Ovary (tissue), 9 donors: Measurements from ENCODE around the gene ADCY5. TPM values are rescaled to one million over a fixed set of nuclear protein-coding genes. Genes with fewer than 3 reads are reported as not detected.

Experiments used
- DNase-seq, 5 donors: peaks; one replicate each; pipeline ENCODE4 v3.0.0-alpha.2; 2019 to 2020
- H3K27ac ChIP-seq, 2 donors: fragments of 200-600 bp; one replicate each; pipeline versions ENCODE4 v1.5.1 to v1.8.0; 2019 to 2022
- H3K27me3 ChIP-seq: fragments of 200-600 bp; one replicate; pipeline ENCODE4 v1.8.0; 2022
- H3K36me3 ChIP-seq: fragments of 200-600 bp; sonication (generic); one replicate; pipeline ENCODE4 v1.5.1; 2019
- H3K4me1 ChIP-seq: one replicate; pipeline ENCODE4 v1.8.1; 2013; ENCODE audit warnings: mild to moderate bottlenecking, moderate library complexity; ENCODE audit not compliant: insufficient read depth
- H3K4me3 ChIP-seq: fragments of 200-600 bp; sonication (generic); one replicate; pipeline ENCODE4 v1.5.1; 2017
- H3K9me3 ChIP-seq, 2 donors: fragments of 200-600 bp in 1 of 2; sonication (generic) in 1 of 2; one replicate each; pipeline versions ENCODE4 v1.5.1 to v1.8.1; 2013 to 2019; ENCODE audit warnings: mild to moderate bottlenecking in 1 of 2, moderate library complexity in 1 of 2
- CTCF ChIP-seq, 3 donors: fragments of 450-650 bp in 2 of 3; fragments of 200-600 bp in 1 of 3; IDR thresholded peaks; one replicate each; pipeline versions ENCODE4 v1.5.1 to v1.8.0; 2016 to 2022; ENCODE audit warnings: antibody characterized with exemption in 3 of 3, mild to moderate bottlenecking in 1 of 3
- EP300 ChIP-seq: sonication (generic); formaldehyde crosslinking; IDR thresholded peaks from one replicate; pipeline ENCODE4 v1.6.1; 2017; ENCODE audit warnings: antibody characterized with exemption
- POLR2A ChIP-seq: fragments of 450-650 bp; IDR thresholded peaks from one replicate; pipeline ENCODE4 v1.6.1; 2017; ENCODE audit warnings: antibody characterized with exemption, mild to moderate bottlenecking, moderate library complexity
- WGBS, 3 donors: extraction: QIAGEN DNeasy Blood & Tissue Kit in 1 of 3; methylation state at CpG; one replicate each; pipeline versions ENCODE4 v1.1.5 to v1.1.7; 2013 to 2017; 5-methylcytosine and 5-hydroxymethylcytosine counted together
- intact Hi-C, 4 donors: fragments of 100-400 bp; cut with DNase I; formaldehyde crosslinking; loops; one replicate each; pipeline versions ENCODE4 v1.11.0 to v1.15.1; 2022 to 2023
- polyA plus RNA-seq, 2 donors: library from polyadenylated mRNA; stranded (reverse); fragments of 200-250 nt in 1 of 2; fragments of 350-450 nt in 1 of 2; fragmentation: Illumina TruSeq in 1 of 2; extraction: RNeasy Lipid Tissue Mini Kit (QIAGEN cat#74804) in 1 of 2; gene quantifications; one replicate each; pipeline ENCODE4 v1.2.3, GENCODE V29; 2013 to 2014
- total RNA-seq, 7 donors: library from RNA; depleted of rRNA in 2 of 7; stranded (reverse); fragments of >200 nt in 2 of 7; fragmentation: NEBNext Ultra II Directional in 3 of 7; extraction: Animal tissue kit (Norgen Biotek cat#: 25700) in 3 of 7; gene quantifications; one replicate each; pipeline versions ENCODE4 v1.1.0 to v1.2.4, GENCODE V29; 2016 to 2023
- donor health status: DM: no; HTN: no; CAD: no; lungs with moderate emphysema.
- donor health status: DM: no; HTN: no; CAD: no.
- donor health status: Bipolar disorder and iron deficiency.
- donor health status: DM: yes; HTN: yes; CAD: no.
- donor health status: DM: no; HTN: no; CAD: no.
- donor health status: DM: yes; HTN: yes; CAD: no.

Gene ADCY5
- total and polyA plus RNA-seq, 9 donors = 5.3 to 36.2 (median 20.3) TPM

DNA sequence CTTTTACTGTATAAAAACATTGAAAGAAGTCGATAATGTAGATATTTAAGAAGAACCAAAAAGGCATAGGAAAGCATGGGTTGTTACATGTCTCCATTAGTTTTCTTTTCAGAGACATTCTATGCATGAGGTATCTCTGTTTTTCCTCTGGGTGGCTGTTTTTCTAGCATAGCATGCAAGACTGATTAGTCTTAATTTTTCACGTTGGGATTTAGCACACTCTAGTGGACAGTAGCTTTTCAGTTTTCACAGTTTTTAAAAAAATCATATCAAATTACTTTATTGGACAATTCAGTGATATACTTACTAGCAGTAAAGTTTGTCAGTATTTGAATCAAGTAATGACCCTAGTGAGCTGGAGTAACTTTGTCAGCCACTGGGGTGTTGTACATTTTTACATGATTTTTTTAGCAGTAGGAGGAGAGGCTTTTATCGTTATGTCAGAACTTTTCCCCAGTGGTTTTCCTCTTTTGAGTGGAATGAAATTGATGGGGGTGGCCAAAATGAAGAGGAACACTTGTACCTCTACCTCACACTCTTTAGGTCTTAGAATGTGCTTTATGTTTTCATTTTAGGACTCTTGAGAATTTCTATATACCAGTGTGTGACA is 190.0 kb downstream of the ADCY5 start:
- no peaks in the 10 kb centered on the region for H3K4me1 ChIP-seq
- H3K9me3 ChIP-seq = no peaks in the 10 kb centered on the region
- H3K4me3 ChIP-seq = no peak overlapping the region
- WGBS, 3 donors = 34 to 42% (median 37%) methylated on average over 3 of the region's 3 CpGs
- no peak overlapping the region for H3K27ac ChIP-seq
- no peaks in the 10 kb centered on the region for H3K27me3 ChIP-seq
- H3K36me3 ChIP-seq = no peaks in the 10 kb centered on the region
- TF ChIP-seq CTCF (IDR thresholded peaks at IDR 0.05) (peak; percentile 28 to 63 (median 60)), POLR2A (no peak), EP300 (no peak)
- DNase-seq = no peak
- intact Hi-C loops = no loop called here

- H3K36me3 ChIP-seq = no peaks in the 10 kb centered on the region
- H3K27ac ChIP-seq = no peak overlapping the region
- DNase-seq = no peak
- TF ChIP-seq EP300 (no peak), CTCF (IDR thresholded peaks at IDR 0.05) (no peak), POLR2A (no peak)
- no peaks in the 10 kb centered on the region for H3K27me3 ChIP-seq
- H3K4me3 ChIP-seq = no peak overlapping the region
- no peaks in the 10 kb centered on the region for H3K9me3 ChIP-seq
- intact Hi-C loops = no loop called here
- no peaks in the 10 kb centered on the region for H3K4me1 ChIP-seq
These were observed 190.5 kb downstream of the ADCY5 start for GRCh38 chr3:123258359-123258758.

- intact Hi-C loops = no loop called here
- WGBS, 3 donors = 76 to 80% (median 79%) methylated on average over 2 of the region's 2 CpGs
- H3K4me1 ChIP-seq = no peaks in the 10 kb centered on the region
- no peaks in the 10 kb centered on the region for H3K27me3 ChIP-seq
- no peaks in the 10 kb centered on the region for H3K9me3 ChIP-seq
- no peak overlapping the region for H3K27ac ChIP-seq
- H3K4me3 ChIP-seq = no peak overlapping the region
- TF ChIP-seq EP300 (no peak), POLR2A (no peak), CTCF (IDR thresholded peaks at IDR 0.05) (no peak)
- no peaks in the 10 kb centered on the region for H3K36me3 ChIP-seq
- DNase-seq = no peak
These were observed 192.6 kb downstream of the ADCY5 start for GRCh38 chr3:123256256-123256655.

GRCh38 chr3:123246866-123247265 is 202.0 kb downstream of the ADCY5 start:
- H3K4me1 ChIP-seq = peaks cover 3% of the 10 kb centered on the region
- no peak overlapping the region for H3K4me3 ChIP-seq
- no peak for TF ChIP-seq POLR2A
- no peak for TF ChIP-seq EP300
- TF ChIP-seq CTCF (IDR thresholded peaks at IDR 0.05) = no peak
- no peaks in the 10 kb centered on the region for H3K36me3 ChIP-seq
- intact Hi-C loops = no loop called here
- no peak for DNase-seq
- H3K27ac ChIP-seq = no peak overlapping the region
- WGBS, 3 donors = 45 to 61% (median 57%) methylated on average over 3 of the region's 3 CpGs
- no peaks in the 10 kb centered on the region for H3K27me3 ChIP-seq
- H3K9me3 ChIP-seq = no peaks in the 10 kb centered on the region
